Body of pancreas (tissue), 4 donors: ENCODE results near the gene TLDC2. TPM values are rescaled to one million over a fixed set of nuclear protein-coding genes. Genes with fewer than 3 reads are reported as not detected.
"Not testable (repeated sequence)": the region's sequence is repeated elsewhere in the genome, so short reads cannot be mapped to it uniquely, and the experiment has no call there.

Experiments
- ATAC-seq: fragments of 150-250 bp; one replicate; pipeline ENCODE4 v1.9.1; 2016
- DNase-seq, 4 donors: peaks; one replicate each; pipeline ENCODE4 v3.0.0-alpha.2; 2019
- H3K27ac ChIP-seq, 4 donors: fragments of 200-600 bp; sonication (generic); 1 replicate in 3 of 4; 2 replicates in 1 of 4; pipeline versions ENCODE4 v1.5.1 to v1.6.1; 2016 to 2019; ENCODE audit warnings: mild to moderate bottlenecking in 1 of 4, mixed read lengths in 1 of 4, moderate library complexity in 1 of 4
- H3K27me3 ChIP-seq, 2 donors: fragments of 200-600 bp; sonication (generic); one replicate each; pipeline ENCODE4 v1.6.0; 2016; ENCODE audit warnings: mild to moderate bottlenecking in 1 of 2
- H3K36me3 ChIP-seq, 2 donors: fragments of 200-600 bp; sonication (generic); replicated peaks in 1 of 2; 2 replicates each; pipeline ENCODE4 v1.5.1; 2016; ENCODE audit warnings: low read depth in 2 of 2; ENCODE audit not compliant: insufficient read depth in 1 of 2
- H3K4me1 ChIP-seq: fragments of 200-600 bp; sonication (generic); one replicate; pipeline ENCODE4 v1.6.0; 2016
- H3K4me3 ChIP-seq, 2 donors: fragments of 200-600 bp; sonication (generic); 1 replicate in 1 of 2; 2 replicates in 1 of 2; pipeline ENCODE4 v1.5.1; 2016 to 2019
- H3K9me3 ChIP-seq, 3 donors: fragments of 200-600 bp; sonication (generic); 1 replicate in 2 of 3; 2 replicates in 1 of 3; pipeline ENCODE4 v1.5.1; 2016
- CTCF ChIP-seq, 7 experiments: fragments of 450-650 bp in 4 of 7; fragments of 200-600 bp in 3 of 7; sonication (generic) in 3 of 7; IDR thresholded peaks; one replicate each; pipeline ENCODE4 v1.5.1; 2016 to 2019; ENCODE audit warnings: antibody characterized with exemption in 7 of 7
- POLR2A ChIP-seq, 3 donors: fragments of 450-650 bp; IDR thresholded peaks; one replicate each; pipeline ENCODE4 v1.6.1; 2016; ENCODE audit warnings: antibody characterized with exemption in 3 of 3, mild to moderate bottlenecking in 2 of 3
- WGBS, 2 donors: methylation state at CpG; one replicate each; pipeline ENCODE4 v1.1.5; 2017; 5-methylcytosine and 5-hydroxymethylcytosine counted together
- intact Hi-C: fragments of 100-400 bp; cut with DNase I; formaldehyde crosslinking; loops from one replicate; pipeline ENCODE4 v1.15.1; 2023
- total RNA-seq, 2 donors: library from RNA; depleted of rRNA; stranded (reverse); fragments of >200 nt; gene quantifications; one replicate each; pipeline ENCODE4 v1.1.0, GENCODE V29; 2016

The TLDC2 gene
- total RNA-seq, 2 donors from 2014 or later, result not detected

- Histone ChIP-seq H3K4me1 (no peaks in the 10 kb centered on the region), H3K27me3 (no peaks in the 10 kb centered on the region), H3K9me3 (no peaks in the 10 kb centered on the region), H3K36me3 (peaks cover 5 to 22% of the 10 kb centered on the region in 2 donors), H3K27ac (no peak overlapping the region), H3K4me3 (no peak overlapping the region)
- no peak for DNase-seq
- ATAC-seq, result no peak
- WGBS, 2 donors, result 74 to 78% methylated on average over 2 of the region's 2 CpGs
- TF ChIP-seq CTCF (IDR thresholded peaks at IDR 0.05) (no peak), POLR2A (IDR thresholded peaks at IDR 0.05) (no peak)
- intact Hi-C loops, result no loop called here
Measured at GRCh38 chr20:36925234-36925633, 49.3 kb downstream of the TLDC2 start.

- Histone ChIP-seq H3K4me1 (peaks cover 7% of the 10 kb centered on the region), H3K27ac (no peak overlapping the region), H3K36me3 (peaks cover 5 to 26% of the 10 kb centered on the region in 2 donors), H3K4me3 (no peak overlapping the region), H3K27me3 (no peaks in the 10 kb centered on the region), H3K9me3 (no peaks in the 10 kb centered on the region)
- ATAC-seq (no peak), DNase-seq (no peak)
- WGBS, 2 donors, result 82 to 87% methylated on average over 6 of the region's 6 CpGs
- intact Hi-C loops, result no loop called here
- TF ChIP-seq CTCF (IDR thresholded peaks at IDR 0.05) (no peak), POLR2A (IDR thresholded peaks at IDR 0.05) (no peak)
Measured at GRCh38 chr20:36926653-36927200, 50.8 kb downstream of the TLDC2 start.

DNA sequence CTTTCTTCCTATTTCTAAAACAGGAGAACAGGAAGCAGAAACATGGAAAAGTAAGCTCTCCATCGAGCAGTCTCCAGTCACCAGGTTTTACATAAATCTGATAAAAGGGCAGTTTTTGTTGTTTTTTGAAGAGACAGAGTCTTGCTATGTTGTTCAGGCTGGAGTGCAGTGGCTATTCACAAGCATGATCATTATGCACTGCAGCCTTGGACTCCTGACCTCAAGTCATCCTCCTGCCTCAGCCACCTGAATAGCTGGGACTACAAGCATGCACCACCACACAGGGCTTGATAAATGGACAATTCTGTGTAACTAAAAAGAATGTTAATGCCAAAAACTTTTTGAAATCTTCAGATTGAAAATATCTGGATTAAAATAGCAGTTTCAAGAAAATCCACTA, 51.8 kb downstream of the TLDC2 start:
- Histone ChIP-seq H3K27ac (no peak overlapping the region), H3K9me3 (no peaks in the 10 kb centered on the region), H3K27me3 (no peaks in the 10 kb centered on the region), H3K36me3 (peaks cover 5 to 26% of the 10 kb centered on the region in 2 donors), H3K4me3 (no peak overlapping the region), H3K4me1 (peaks cover 15% of the 10 kb centered on the region)
- 70 to 80% methylated on average over 1 of the region's 1 CpG for WGBS, 2 donors
- DNase-seq (no peak), ATAC-seq (no peak)
- intact Hi-C loops, result no loop called here
- TF ChIP-seq CTCF (IDR thresholded peaks at IDR 0.05), result no peak

- no peak for TF ChIP-seq CTCF (IDR thresholded peaks at IDR 0.05)
- TF ChIP-seq POLR2A (IDR thresholded peaks at IDR 0.05), result no peak
- WGBS, 2 donors, result 75 to 89% methylated on average over 6 of the region's 6 CpGs
- H3K4me1 ChIP-seq, result peaks cover 30% of the 10 kb centered on the region
- H3K27me3 ChIP-seq, result no peaks in the 10 kb centered on the region
- H3K9me3 ChIP-seq, result no peaks in the 10 kb centered on the region
- intact Hi-C loops, result no loop called here
- H3K4me3 ChIP-seq, result no peak overlapping the region
- DNase-seq (no peak), ATAC-seq (no peak)
- peaks cover 5 to 24% of the 10 kb centered on the region in 2 donors for H3K36me3 ChIP-seq
- no peak overlapping the region for H3K27ac ChIP-seq
Measured at GRCh38 chr20:36929290-36929689, 53.4 kb downstream of the TLDC2 start.

DNA sequence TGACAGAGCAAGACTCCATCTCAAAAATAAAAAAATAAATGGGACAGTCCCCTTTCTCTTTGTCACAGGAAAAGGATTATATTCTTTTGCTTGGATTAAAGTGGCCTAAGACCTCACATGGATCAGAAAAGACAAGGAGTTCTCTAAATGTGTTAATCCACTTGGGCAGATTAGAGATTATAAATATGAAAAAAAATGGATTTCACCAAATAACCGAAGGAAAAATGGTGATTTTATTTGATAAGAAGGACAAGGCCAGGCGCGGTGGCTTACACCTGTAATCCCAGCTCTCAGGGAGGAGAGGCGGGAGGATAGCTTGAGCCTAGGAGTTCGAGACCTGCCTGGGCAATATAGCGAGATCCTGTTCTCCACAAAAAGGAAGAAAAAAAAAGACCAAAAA, 53.8 kb downstream of the TLDC2 start:
- Histone ChIP-seq H3K4me1 (peaks cover 32% of the 10 kb centered on the region), H3K27me3 (no peaks in the 10 kb centered on the region), H3K36me3 (peaks cover 5 to 26% of the 10 kb centered on the region in 2 donors), H3K27ac (no peak overlapping the region), H3K4me3 (no peak overlapping the region), H3K9me3 (no peaks in the 10 kb centered on the region)
- intact Hi-C loops, result no loop called here
- ATAC-seq (no peak), DNase-seq (no peak)
- 89 to 91% methylated on average over 6 of the region's 6 CpGs for WGBS, 2 donors
- no peak for TF ChIP-seq POLR2A (IDR thresholded peaks at IDR 0.05)

- Histone ChIP-seq H3K36me3 (peaks cover 5 to 22% of the 10 kb centered on the region in 2 donors), H3K4me1 (peaks cover 49% of the 10 kb centered on the region), H3K27ac (peak overlapping the region in 2 of 4 donors; percentile 45 to 69)
- DNase-seq, H3K27me3 ChIP-seq, H3K9me3 ChIP-seq, H3K4me3 ChIP-seq, intact Hi-C loops, ATAC-seq: not testable (repeated sequence)
- WGBS, 2 donors, result 85 to 87% methylated on average over 12 of the region's 12 CpGs
Measured at GRCh38 chr20:36932067-36932466, 56.1 kb downstream of the TLDC2 start.
